HG03571 (cell line): Measurements from ENCODE around the gene PRPF40A.
"Not testable (repeated sequence)": the region's sequence is repeated elsewhere in the genome, so short reads cannot be mapped to it uniquely, and the experiment has no call there.

ENCODE experiments used
- ATAC-seq: cut with Tn5 transposase; IDR thresholded peaks from one replicate; pipeline ENCODE4 v1.9.1; 2021; ENCODE audit not compliant: unreplicated experiment

The PRPF40A gene

GRCh38 chr2:152717228-152718075 is at the start of gene PRPF40A:
Gene PRPF40A (minus strand): TSS chr2:152717461. CDS start chr2:152717439, 22 bp downstream.
- ATAC-seq: peak; percentile 59

- ATAC-seq: no peak
Measured at GRCh38 chr2:152766928-152767327, 49.7 kb upstream of the PRPF40A start.

- ATAC-seq: no peak
Measured at GRCh38 chr2:152763651-152764050, 46.4 kb upstream of the PRPF40A start.

- ATAC-seq: not testable (repeated sequence)
Measured at GRCh38 chr2:152763208-152763607, 45.9 kb upstream of the PRPF40A start.

- no peak for ATAC-seq
Measured at GRCh38 chr2:152762202-152762601, 44.9 kb upstream of the PRPF40A start.

- ATAC-seq: no peak
Measured at GRCh38 chr2:152761214-152761613, 44.0 kb upstream of the PRPF40A start.

GRCh38 chr2:152759290-152760072 is 42.2 kb upstream of the PRPF40A start:
- ATAC-seq: no peak

- no peak for ATAC-seq
Measured at GRCh38 chr2:152755029-152755428, 37.8 kb upstream of the PRPF40A start.

GRCh38 chr2:152747751-152748150 is 30.5 kb upstream of the PRPF40A start:
- ATAC-seq: not testable (repeated sequence)

GRCh38 chr2:152743002-152743401 is 25.7 kb upstream of the PRPF40A start:
- ATAC-seq: peak; percentile 54

- peak; percentile 64 for ATAC-seq
Measured at GRCh38 chr2:152740743-152741328, 23.6 kb upstream of the PRPF40A start.

GRCh38 chr2:152739705-152740104 is 22.4 kb upstream of the PRPF40A start:
- not testable (repeated sequence) for ATAC-seq

GRCh38 chr2:152738438-152738837 is 21.2 kb upstream of the PRPF40A start:
- no peak for ATAC-seq

- not testable (repeated sequence) for ATAC-seq
Measured at GRCh38 chr2:152737509-152737908, 20.2 kb upstream of the PRPF40A start.

- ATAC-seq: peak; percentile 84
Measured at GRCh38 chr2:152730591-152731333, 13.5 kb upstream of the PRPF40A start.

GRCh38 chr2:152729844-152730243 is 12.6 kb upstream of the PRPF40A start:
- ATAC-seq: no peak

- ATAC-seq: no peak
Measured at GRCh38 chr2:152723918-152724317, 6.7 kb upstream of the PRPF40A start.

- ATAC-seq: not testable (repeated sequence)
Measured at GRCh38 chr2:152722639-152723038, 5.4 kb upstream of the PRPF40A start.

GRCh38 chr2:152720794-152721193 is 3.5 kb upstream of the PRPF40A start:
- ATAC-seq: no peak

- ATAC-seq: peak; percentile 17
Measured at GRCh38 chr2:152718909-152719645, 1.8 kb upstream of the PRPF40A start.
